ENCODE results near the gene PRKAR1B.

The PRKAR1B gene

DNA sequence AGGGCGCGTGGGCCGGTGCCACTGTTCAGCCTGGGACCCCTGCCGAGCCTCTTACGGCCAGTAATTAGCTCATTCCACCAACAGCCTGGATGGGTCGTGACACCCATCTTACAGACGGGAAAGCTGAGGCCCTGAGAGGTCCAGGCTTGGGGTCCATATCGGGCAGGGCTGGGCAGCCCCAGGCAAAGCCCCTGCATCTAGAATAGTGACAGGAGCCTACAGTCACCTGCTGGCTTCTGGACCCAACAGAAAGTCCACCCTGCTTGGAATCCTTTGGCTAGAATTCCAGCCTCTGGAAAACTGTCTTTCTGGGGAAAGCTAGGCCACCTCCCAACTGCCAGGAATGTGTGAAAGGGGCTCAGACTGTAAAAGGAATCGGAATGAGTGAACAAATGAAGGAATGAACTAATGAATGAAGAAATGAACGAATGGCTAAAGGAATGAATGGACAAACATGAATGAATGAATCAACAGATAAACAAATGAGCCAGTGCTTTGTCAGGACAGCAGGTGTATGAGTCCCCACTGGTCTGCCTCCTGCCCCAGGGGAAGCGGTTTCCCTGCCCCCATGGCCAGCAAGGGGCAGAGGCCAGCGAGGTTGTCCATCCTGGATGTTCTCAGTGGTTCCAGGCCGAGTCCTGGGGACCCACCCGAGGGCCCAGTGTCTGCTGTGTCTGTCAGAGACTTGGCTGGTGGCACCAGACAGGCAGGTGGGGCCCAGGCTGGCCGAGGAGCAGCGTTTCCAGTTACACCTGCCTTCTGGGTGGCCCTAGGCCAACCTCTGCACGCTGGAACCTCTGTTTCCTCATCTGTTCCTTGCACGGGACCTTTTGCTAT is 183.4 kb downstream of the PRKAR1B start:
- H3K4me3 ChIP-seq (ENCODE audit: low read length) = no peak overlapping the region
- TF ChIP-seq, protein P1, sequence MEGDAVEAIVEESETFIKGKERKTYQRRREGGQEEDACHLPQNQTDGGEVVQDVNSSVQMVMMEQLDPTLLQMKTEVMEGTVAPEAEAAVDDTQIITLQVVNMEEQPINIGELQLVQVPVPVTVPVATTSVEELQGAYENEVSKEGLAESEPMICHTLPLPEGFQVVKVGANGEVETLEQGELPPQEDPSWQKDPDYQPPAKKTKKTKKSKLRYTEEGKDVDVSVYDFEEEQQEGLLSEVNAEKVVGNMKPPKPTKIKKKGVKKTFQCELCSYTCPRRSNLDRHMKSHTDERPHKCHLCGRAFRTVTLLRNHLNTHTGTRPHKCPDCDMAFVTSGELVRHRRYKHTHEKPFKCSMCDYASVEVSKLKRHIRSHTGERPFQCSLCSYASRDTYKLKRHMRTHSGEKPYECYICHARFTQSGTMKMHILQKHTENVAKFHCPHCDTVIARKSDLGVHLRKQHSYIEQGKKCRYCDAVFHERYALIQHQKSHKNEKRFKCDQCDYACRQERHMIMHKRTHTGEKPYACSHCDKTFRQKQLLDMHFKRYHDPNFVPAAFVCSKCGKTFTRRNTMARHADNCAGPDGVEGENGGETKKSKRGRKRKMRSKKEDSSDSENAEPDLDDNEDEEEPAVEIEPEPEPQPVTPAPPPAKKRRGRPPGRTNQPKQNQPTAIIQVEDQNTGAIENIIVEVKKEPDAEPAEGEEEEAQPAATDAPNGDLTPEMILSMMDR (IDR thresholded peaks at IDR 0.05; ENCODE audit: insufficient read depth, low read depth, low read length, missing control alignments) = no peak
- DNase-seq (ENCODE audit: low read depth) = no peak

DNA sequence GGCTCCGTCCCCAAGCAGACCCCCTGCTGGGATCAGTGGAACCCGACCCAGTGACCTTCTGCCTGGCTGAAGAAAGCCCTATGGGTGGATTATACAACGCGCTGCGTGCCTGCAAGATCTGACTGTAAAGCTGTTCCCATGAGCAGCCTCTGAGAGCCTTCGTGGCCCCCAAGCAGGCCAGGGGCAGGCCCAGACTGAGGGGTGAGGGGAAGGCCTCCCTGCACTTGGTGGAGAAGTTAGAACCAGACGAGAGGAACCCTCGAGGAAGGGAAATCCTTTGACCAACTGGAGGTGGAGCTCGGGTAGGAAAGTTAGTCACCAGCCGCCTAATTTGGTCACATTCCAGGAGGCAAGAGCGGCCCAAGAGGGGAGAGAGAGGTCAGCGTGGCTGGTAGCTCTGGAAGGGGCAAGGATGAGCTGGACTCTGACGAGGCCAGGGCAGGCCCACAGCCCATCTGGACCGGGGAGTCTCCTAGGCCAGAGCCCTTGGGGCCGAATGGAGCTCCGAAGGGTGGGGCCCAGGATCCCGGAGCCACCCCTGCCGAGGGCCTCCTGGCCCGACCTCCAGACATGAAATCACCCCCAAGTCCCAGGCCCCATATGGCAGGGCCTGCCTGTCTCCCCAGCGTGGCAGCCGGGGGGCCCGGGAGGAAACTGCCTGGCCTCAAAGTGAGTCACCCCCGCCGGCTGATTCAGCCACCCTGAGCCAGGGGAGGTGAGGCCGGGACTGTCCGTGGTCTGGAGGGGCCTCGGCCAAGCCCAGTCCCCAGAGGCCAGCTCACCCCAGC is 184.2 kb downstream of the PRKAR1B start:
- no peak overlapping the region for H3K4me3 ChIP-seq (ENCODE audit: low read length)
- DNase-seq (ENCODE audit: low read depth) = peak; percentile 76
- TF ChIP-seq, protein P1 (IDR thresholded peaks at IDR 0.05; ENCODE audit: insufficient read depth, low read depth, low read length, missing control alignments) = no peak

DNA sequence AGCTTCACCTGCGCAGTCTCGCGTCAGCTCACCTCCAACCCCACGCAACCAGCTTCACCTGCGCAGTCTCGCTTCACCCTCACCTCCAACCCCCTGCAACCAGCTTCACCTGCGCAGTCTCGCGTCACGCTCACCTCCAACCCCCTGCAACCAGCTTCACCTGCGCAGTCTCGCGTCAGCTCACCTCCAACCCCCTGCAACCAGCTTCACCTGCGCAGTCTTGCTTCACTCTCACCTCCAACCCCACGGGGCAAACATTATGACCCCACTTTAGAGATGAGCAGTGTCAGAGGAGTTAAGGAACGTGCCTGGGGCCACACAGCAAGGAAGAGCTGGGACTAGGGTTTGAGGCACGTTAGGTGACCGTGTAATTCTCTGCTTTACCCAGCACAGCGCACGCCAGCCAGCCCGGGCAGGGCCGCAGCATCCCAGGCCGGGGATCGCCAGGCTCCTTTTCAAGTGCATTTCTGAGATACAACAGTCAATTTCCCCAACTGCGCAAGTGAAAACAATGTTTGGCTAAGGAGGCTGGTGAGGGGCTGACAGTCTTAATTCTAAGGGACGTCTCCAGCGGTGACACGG is 184.9 kb downstream of the PRKAR1B start:
- no peak for DNase-seq (ENCODE audit: low read depth)
- no peak overlapping the region for H3K4me3 ChIP-seq (ENCODE audit: low read length)
- TF ChIP-seq, protein P1 (IDR thresholded peaks at IDR 0.05; ENCODE audit: insufficient read depth, low read depth, low read length, missing control alignments) = no peak

DNA sequence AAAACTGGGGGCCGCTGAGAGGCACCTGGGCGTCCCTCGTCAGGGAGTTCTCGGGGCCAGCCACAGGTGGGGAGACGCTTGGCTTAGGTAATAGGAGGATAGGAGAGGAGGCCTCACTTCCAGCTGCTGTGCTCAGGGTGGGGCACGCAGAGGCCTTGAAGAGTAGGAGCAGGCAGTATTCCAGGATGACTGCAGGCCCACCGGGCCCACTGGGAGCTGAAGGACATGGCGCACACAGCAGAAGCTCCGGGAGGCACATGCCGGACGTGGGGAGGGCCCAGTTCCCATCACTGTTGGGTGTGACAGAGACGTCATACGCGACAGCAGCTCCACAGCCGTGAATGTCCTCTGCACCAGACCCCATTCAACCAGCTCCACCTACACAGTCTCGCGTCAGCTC is 185.4 kb downstream of the PRKAR1B start:
- H3K4me3 ChIP-seq (ENCODE audit: low read length) = no peak overlapping the region
- TF ChIP-seq, protein P1 (IDR thresholded peaks at IDR 0.05; ENCODE audit: insufficient read depth, low read depth, low read length, missing control alignments) = no peak
- DNase-seq (ENCODE audit: low read depth) = no peak

DNA sequence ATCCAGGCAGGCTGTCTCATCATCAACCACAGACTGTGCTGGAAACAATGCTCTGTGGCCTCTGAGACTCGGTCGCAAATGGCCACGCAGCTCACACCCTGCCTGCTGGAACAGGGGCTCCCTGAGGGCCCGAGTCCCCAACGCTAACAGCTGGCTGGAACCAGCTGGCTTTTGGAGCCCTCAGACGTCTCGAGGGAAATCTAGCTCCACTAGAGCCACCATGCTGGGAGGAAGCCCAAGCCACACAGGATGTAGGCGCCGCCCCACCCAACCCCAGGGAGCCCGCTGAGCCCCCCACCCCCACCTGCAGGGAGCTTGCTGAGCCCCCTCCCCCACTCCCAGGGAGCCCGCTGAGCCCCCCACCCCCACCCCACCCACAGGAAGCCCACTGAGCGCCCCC is 186.1 kb downstream of the PRKAR1B start:
- no peak overlapping the region for H3K4me3 ChIP-seq (ENCODE audit: low read length)
- TF ChIP-seq, protein P1 (IDR thresholded peaks at IDR 0.05; ENCODE audit: insufficient read depth, low read depth, low read length, missing control alignments) = no peak
- DNase-seq (ENCODE audit: low read depth) = no peak

DNA sequence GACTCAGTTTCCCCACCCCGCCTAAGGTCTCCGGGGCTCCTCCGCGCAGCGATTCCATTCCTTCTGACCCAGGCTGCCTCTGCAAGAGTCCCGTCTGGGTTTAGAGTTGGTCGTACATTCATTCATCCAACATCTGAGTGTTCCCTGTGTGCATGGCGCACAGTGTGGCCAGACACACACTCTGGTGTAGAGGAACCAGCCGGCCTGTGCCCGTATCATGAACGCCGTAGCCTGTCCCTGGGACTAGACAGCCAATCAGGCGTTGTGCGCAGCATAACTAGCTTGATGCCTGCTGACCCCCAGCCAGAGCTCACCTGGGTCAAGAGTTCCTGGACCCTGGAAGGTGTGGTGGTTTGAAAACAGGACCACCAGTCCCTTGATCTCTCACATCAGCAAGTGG is 186.5 kb downstream of the PRKAR1B start:
- no peak for DNase-seq (ENCODE audit: low read depth)
- TF ChIP-seq, protein P1 (IDR thresholded peaks at IDR 0.05; ENCODE audit: insufficient read depth, low read depth, low read length, missing control alignments) = no peak
- H3K4me3 ChIP-seq (ENCODE audit: low read length) = no peak overlapping the region
